ENCODE results near the gene INPP5A. TPM values are rescaled to one million over a fixed set of nuclear protein-coding genes. Genes with fewer than 3 reads are reported as not detected.

INPP5A gene
- total RNA-seq, 2 donors from 2014 or later = 20.7 to 26.7 TPM

DNA sequence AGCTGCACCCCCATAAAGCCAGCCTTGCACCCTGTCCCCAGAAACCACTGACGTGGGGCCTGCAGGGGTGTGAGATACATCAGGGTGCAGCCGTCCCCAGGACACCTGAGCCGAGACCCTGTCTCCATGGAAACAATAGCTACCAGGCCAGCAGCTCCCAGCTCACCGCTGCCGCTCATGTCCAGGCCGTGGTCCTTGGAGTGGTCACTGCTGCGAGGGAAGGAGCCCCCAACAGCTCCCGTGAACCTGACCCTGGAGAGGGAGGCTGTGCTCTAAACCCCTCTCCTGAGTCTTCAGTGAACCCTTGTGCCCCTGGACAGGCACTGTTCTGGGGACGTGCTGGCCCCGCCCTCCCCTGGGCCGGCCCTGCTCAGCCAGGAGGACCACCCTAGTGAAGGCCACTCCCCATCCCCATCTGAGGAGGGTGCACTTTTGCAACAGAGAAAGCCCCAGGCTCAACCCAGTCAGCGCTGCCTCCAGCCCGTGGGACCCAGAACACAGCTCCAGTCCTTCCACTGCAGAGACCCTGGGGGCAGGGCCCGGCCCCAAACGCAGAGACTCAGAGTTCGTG, 19.6 kb upstream of the INPP5A start:
- peaks cover 11% of the 10 kb centered on the region for H3K4me1 Mint-ChIP-seq
- Histone ChIP-seq H3K36me3 (ENCODE audit: control insufficient read depth, insufficient read depth, low read length) (no peaks in the 10 kb centered on the region), H3K4me3 (ENCODE audit: low read length) (peak overlapping the region; percentile 73), H3K9ac (ENCODE audit: extremely low read depth, low read length, poor library complexity, severe bottlenecking) (no peak overlapping the region), H3K9me3 (ENCODE audit: control insufficient read depth, low read length) (no peaks in the 10 kb centered on the region), H3K27ac (ENCODE audit: low read depth, low read length) (no peak overlapping the region), H3K27me3 (ENCODE audit: control insufficient read depth, insufficient read depth, low read length, poor library complexity, severe bottlenecking) (peaks cover 13% of the 10 kb centered on the region), H3K4me1 (ENCODE audit: control insufficient read depth, insufficient read depth, low read length) (peaks cover 16% of the 10 kb centered on the region)
- H3K27me3 Mint-ChIP-seq (ENCODE audit: insufficient read depth) = peaks cover 27% of the 10 kb centered on the region
- H3K27ac Mint-ChIP-seq = peak overlapping the region; percentile 77
- DNase-seq = peak; percentile 81
- TF ChIP-seq, protein P1, sequence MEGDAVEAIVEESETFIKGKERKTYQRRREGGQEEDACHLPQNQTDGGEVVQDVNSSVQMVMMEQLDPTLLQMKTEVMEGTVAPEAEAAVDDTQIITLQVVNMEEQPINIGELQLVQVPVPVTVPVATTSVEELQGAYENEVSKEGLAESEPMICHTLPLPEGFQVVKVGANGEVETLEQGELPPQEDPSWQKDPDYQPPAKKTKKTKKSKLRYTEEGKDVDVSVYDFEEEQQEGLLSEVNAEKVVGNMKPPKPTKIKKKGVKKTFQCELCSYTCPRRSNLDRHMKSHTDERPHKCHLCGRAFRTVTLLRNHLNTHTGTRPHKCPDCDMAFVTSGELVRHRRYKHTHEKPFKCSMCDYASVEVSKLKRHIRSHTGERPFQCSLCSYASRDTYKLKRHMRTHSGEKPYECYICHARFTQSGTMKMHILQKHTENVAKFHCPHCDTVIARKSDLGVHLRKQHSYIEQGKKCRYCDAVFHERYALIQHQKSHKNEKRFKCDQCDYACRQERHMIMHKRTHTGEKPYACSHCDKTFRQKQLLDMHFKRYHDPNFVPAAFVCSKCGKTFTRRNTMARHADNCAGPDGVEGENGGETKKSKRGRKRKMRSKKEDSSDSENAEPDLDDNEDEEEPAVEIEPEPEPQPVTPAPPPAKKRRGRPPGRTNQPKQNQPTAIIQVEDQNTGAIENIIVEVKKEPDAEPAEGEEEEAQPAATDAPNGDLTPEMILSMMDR (conservative IDR thresholded peaks at IDR 0.05) = no peak
- WGBS, 2 experiments (ENCODE audit: insufficient coverage in 1 of 2, insufficient read length in 1 of 2) = 16 to 29% methylated on average over 7 to 13 of the region's 16 CpGs
- no peaks in the 10 kb centered on the region for H3K9me3 Mint-ChIP-seq
- H3K36me3 Mint-ChIP-seq (ENCODE audit: low read depth) = no peaks in the 10 kb centered on the region
- H3K4me3 Mint-ChIP-seq = peak overlapping the region; percentile 55

DNA sequence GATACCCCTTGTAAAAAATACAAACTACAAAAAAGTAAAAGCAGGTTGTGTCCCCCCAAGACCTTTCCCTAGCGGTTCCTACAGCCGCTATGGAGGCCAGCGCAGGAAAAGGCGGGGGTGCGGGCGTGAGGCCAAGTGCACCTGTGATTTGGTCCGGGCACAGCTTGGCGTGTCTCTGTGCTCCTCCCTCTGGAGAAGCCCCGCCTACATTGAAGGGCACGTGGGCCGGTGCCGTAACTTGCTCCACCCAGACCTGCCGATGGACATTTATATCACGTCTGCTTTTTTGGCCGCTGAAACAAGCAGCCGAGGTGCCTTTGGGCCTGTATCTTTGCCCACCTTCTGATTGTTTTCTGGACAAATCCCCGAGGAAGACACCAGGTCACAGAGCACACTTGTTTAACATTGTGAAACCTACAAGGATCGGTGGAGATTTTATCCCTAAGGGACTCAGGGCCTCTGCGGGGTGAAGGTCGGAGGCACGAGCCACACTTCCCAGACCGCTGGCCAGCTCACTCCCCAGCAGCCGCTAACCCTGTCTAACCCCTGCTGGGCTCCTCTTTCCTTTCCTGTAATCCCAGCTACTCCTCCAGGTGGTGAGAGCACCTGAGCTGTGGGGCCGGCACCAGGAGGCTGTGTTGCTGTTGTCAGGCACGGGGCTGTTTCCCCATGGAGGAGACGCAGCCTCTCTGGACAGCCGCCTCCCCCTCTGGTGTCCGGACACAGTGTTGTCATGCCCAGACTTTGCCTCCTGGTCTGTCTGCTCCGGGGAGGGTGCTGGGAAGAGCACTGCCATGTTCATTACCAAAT, 18.8 kb upstream of the INPP5A start:
- WGBS, 2 experiments (ENCODE audit: insufficient coverage in 1 of 2, insufficient read length in 1 of 2) = 14 to 15% methylated on average over 22 to 29 of the region's 29 CpGs
- H3K4me3 Mint-ChIP-seq = peak overlapping the region; percentile 55
- Histone ChIP-seq H3K36me3 (ENCODE audit: control insufficient read depth, insufficient read depth, low read length) (no peaks in the 10 kb centered on the region), H3K9me3 (ENCODE audit: control insufficient read depth, low read length) (no peaks in the 10 kb centered on the region), H3K9ac (ENCODE audit: extremely low read depth, low read length, poor library complexity, severe bottlenecking) (peak overlapping the region; percentile 52), H3K4me1 (ENCODE audit: control insufficient read depth, insufficient read depth, low read length) (peaks cover 16% of the 10 kb centered on the region), H3K27me3 (ENCODE audit: control insufficient read depth, insufficient read depth, low read length, poor library complexity, severe bottlenecking) (peaks cover 13% of the 10 kb centered on the region), H3K4me3 (ENCODE audit: low read length) (peak overlapping the region; percentile 73), H3K27ac (ENCODE audit: low read depth, low read length) (no peak overlapping the region)
- no peaks in the 10 kb centered on the region for H3K36me3 Mint-ChIP-seq (ENCODE audit: low read depth)
- peaks cover 29% of the 10 kb centered on the region for H3K27me3 Mint-ChIP-seq (ENCODE audit: insufficient read depth)
- peaks cover 11% of the 10 kb centered on the region for H3K4me1 Mint-ChIP-seq
- TF ChIP-seq, protein P1 (conservative IDR thresholded peaks at IDR 0.05) = peak; percentile 43
- DNase-seq = peak; percentile 92
- peak overlapping the region; percentile 77 for H3K27ac Mint-ChIP-seq
- no peaks in the 10 kb centered on the region for H3K9me3 Mint-ChIP-seq

DNA sequence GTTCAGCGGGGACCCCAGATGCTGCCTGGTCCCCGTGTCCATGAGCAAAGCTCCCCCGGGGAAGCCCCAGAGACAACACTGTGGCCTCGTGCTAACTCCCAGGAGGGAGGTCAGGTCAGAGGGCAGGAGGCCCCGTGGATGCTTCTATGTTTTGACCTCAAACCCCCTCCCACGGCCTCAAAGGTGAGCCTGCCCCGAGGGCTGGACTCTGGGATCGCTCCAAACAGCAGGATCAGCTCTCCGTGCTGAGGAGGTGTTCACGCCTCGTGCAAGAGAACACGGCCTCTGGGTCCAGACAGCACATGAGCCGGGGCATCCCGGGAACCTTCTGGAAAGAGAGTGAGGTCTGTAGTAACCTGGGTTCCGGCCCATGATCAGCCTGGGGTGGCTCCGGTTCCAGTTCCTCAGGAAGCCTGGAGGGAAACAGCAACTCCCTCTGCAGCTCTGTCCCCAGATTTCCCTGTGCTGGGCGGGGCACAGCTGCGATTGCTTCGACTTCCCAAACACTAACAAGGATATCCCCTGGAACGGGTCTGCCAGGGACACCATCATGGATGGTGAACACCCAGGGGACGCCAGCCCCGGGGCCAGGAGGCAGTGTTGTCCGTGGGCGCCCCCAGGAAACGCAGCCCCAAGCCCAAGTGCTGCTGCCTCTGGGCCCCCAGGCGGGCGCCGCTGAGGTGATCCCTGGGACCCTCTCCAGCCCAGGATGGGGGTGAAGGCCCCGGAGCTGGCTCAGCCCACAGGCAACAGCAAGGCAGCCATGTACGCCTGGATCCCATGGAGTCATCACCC, 18.0 kb upstream of the INPP5A start:
- Mint-ChIP-seq H3K27me3 (ENCODE audit: insufficient read depth) (peaks cover 37% of the 10 kb centered on the region), H3K27ac (no peak overlapping the region), H3K4me1 (peaks cover 11% of the 10 kb centered on the region), H3K36me3 (ENCODE audit: low read depth) (no peaks in the 10 kb centered on the region), H3K4me3 (peak overlapping the region; percentile 55), H3K9me3 (no peaks in the 10 kb centered on the region)
- Histone ChIP-seq H3K4me3 (ENCODE audit: low read length) (peak overlapping the region; percentile 73), H3K9me3 (ENCODE audit: control insufficient read depth, low read length) (no peaks in the 10 kb centered on the region), H3K4me1 (ENCODE audit: control insufficient read depth, insufficient read depth, low read length) (peaks cover 16% of the 10 kb centered on the region), H3K27me3 (ENCODE audit: control insufficient read depth, insufficient read depth, low read length, poor library complexity, severe bottlenecking) (peaks cover 13% of the 10 kb centered on the region), H3K27ac (ENCODE audit: low read depth, low read length) (no peak overlapping the region), H3K9ac (ENCODE audit: extremely low read depth, low read length, poor library complexity, severe bottlenecking) (no peak overlapping the region), H3K36me3 (ENCODE audit: control insufficient read depth, insufficient read depth, low read length) (no peaks in the 10 kb centered on the region)
- DNase-seq = peak; percentile 47
- 81 to 82% methylated on average over 19 to 30 of the region's 30 CpGs for WGBS, 2 experiments (ENCODE audit: insufficient coverage in 1 of 2, insufficient read length in 1 of 2)
- TF ChIP-seq, protein P1 (conservative IDR thresholded peaks at IDR 0.05) = no peak
